Measurements from ENCODE around the gene SH3GL2.

The SH3GL2 gene

DNA sequence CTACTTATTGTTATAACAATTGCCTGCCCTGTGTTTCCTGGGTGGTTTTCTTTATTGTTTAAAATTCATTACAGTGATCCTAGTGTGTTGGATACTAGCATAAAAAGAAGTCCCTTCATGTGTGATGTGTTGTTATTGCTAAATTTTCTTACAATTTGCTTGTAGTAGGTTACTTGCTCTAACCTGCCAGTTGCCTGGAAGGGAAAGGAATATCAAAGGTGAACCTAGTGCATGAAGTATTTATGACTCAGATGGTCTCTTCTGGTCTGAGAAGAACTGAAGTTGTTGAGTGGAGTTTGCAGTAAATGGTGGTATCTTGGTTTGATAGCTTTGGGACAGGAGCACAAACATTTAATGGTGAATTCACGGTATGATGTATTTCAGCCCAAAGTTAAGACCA, 58.0 kb downstream of the SH3GL2 start:
- Histone ChIP-seq H3K4me3 (no peak overlapping the region), H3K9me3 (no peaks in the 10 kb centered on the region), H3K27me3 (no peaks in the 10 kb centered on the region), H3K27ac (no peak overlapping the region), H3K4me1 (no peaks in the 10 kb centered on the region), H3K36me3 (no peaks in the 10 kb centered on the region)
- DNase-seq = no peak
- intact Hi-C loops (cut with DNase I; ENCODE audit: low total_unique reads) = no loop called here
- TF ChIP-seq, protein P1, sequence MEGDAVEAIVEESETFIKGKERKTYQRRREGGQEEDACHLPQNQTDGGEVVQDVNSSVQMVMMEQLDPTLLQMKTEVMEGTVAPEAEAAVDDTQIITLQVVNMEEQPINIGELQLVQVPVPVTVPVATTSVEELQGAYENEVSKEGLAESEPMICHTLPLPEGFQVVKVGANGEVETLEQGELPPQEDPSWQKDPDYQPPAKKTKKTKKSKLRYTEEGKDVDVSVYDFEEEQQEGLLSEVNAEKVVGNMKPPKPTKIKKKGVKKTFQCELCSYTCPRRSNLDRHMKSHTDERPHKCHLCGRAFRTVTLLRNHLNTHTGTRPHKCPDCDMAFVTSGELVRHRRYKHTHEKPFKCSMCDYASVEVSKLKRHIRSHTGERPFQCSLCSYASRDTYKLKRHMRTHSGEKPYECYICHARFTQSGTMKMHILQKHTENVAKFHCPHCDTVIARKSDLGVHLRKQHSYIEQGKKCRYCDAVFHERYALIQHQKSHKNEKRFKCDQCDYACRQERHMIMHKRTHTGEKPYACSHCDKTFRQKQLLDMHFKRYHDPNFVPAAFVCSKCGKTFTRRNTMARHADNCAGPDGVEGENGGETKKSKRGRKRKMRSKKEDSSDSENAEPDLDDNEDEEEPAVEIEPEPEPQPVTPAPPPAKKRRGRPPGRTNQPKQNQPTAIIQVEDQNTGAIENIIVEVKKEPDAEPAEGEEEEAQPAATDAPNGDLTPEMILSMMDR (IDR thresholded peaks at IDR 0.05) = no peak

DNA sequence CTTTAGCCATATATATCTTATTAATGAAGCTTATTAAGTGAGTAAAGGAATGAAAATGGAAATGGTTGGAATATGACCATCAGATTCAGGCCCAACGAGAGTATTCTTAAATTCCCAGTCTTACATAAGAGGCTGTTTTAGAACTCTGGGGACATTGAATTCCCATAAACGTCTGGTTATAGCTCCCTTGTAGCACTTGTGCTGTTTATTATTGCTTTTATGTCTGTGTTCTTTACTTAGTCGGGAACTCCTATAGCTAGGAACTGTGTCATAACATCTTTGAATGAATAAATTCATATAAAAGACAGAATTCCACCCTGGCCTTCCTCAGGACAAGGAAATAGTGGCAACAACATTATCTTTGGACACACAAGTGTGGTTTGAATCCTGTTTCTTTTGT, 58.4 kb downstream of the SH3GL2 start:
- Histone ChIP-seq H3K36me3 (no peaks in the 10 kb centered on the region), H3K27me3 (no peaks in the 10 kb centered on the region), H3K4me3 (no peak overlapping the region), H3K9me3 (no peaks in the 10 kb centered on the region), H3K27ac (no peak overlapping the region), H3K4me1 (no peaks in the 10 kb centered on the region)
- intact Hi-C loops (cut with DNase I; ENCODE audit: low total_unique reads) = no loop called here
- no peak for DNase-seq
- TF ChIP-seq, protein P1 (IDR thresholded peaks at IDR 0.05) = no peak

DNA sequence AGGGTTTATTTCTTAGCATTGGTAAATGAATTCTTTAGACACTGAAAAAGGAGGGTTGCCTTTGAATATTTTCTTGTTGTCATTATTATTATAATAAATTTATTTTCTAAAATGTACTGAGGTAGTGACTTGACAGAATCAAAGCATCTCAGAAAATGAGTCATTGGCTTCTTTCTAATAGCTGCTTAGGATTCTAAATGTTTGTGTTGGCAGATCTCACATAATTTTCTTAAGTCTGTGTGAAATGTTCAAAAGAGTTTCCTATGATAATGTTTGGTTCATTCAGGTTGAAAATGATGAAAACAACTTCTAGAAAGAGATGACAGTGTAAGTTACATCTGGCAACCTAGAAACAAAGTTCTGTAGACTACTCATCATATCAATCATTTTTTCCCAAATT, 69.7 kb downstream of the SH3GL2 start:
- no peaks in the 10 kb centered on the region for H3K4me1 ChIP-seq
- no peak for DNase-seq
- no peaks in the 10 kb centered on the region for H3K9me3 ChIP-seq
- TF ChIP-seq, protein P1 (IDR thresholded peaks at IDR 0.05) = no peak
- no peaks in the 10 kb centered on the region for H3K27me3 ChIP-seq
- H3K27ac ChIP-seq = no peak overlapping the region
- intact Hi-C loops (cut with DNase I; ENCODE audit: low total_unique reads) = no loop called here
- no peaks in the 10 kb centered on the region for H3K36me3 ChIP-seq
- H3K4me3 ChIP-seq = no peak overlapping the region

DNA sequence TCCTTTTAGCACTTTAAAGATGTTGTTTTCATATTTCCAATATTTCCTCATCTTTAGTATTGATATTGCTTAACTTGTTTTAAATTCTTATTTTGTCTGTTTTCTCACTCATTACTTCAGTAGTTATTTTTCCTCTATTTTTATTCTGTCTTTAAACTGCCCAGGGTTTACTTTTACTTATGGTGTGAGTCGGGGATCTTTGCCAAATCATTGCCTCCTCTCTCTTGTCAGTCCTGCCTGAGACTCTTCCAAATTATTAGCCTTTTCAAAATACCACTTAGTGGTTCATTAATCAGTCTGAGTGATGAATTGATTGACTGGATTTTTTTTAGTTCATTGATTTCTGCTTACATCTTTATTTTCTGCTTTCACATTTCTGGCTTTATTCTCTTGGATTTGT, 72.9 kb downstream of the SH3GL2 start:
- intact Hi-C loops (cut with DNase I; ENCODE audit: low total_unique reads) = no loop called here
- no peak for DNase-seq
- Histone ChIP-seq H3K36me3 (no peaks in the 10 kb centered on the region), H3K4me3 (no peak overlapping the region), H3K4me1 (no peaks in the 10 kb centered on the region), H3K27ac (no peak overlapping the region), H3K27me3 (peaks cover 0 to 2% of the 10 kb centered on the region in 2 donors), H3K9me3 (no peaks in the 10 kb centered on the region)
- TF ChIP-seq, protein P1 (IDR thresholded peaks at IDR 0.05) = no peak

DNA sequence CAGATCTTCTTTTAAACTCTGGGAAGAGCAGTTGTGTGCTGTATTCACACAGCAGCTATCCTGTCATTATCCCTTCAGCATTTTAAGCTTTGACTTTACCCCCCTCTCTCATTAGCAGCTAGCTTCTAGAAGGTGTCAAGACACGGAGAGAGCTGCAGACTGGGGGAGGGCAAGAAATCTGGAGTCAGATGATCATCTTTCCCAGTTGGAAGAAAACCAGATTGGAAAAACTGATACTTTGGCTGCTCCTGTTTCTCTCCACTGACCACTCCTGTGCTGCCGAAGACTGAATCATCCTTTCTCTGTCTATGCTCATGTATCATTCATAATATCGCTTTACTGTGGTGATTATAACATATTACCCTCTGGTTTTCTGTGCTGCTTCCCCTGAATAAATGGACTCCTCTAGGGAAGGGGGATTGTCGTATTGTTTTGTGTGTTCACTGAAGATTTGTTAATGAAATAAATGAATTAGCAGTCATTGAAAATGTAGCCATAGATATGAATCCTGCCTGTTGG, 75.1 kb downstream of the SH3GL2 start:
- H3K27ac ChIP-seq = no peak overlapping the region
- no peak for DNase-seq
- peaks cover 0 to 2% of the 10 kb centered on the region in 2 donors for H3K27me3 ChIP-seq
- H3K4me1 ChIP-seq = no peaks in the 10 kb centered on the region
- H3K36me3 ChIP-seq = no peaks in the 10 kb centered on the region
- no peak overlapping the region for H3K4me3 ChIP-seq
- TF ChIP-seq, protein P1 (IDR thresholded peaks at IDR 0.05) = no peak
- intact Hi-C loops (cut with DNase I; ENCODE audit: low total_unique reads) = no loop called here
- H3K9me3 ChIP-seq = no peaks in the 10 kb centered on the region

DNA sequence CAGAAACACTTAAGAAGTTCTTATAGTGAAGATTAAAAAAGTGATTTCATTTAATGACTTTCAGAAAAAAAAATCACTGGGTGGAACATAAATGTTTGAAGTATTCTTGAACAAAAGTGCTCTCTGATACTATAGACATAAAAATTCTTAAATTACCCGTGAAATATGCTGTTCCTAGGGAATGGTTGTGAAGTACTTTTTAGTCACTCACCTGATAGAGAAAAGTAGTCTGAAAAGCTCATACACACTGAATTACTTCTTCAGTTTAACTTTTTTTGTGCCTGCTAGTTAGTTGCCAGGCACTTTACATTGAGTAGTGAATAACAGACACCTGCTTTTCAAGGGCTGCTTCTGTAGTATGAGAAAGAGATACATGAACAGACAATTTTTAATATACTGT, 78.0 kb downstream of the SH3GL2 start:
- Histone ChIP-seq H3K9me3 (no peaks in the 10 kb centered on the region), H3K27ac (no peak overlapping the region), H3K27me3 (peaks cover 0 to 2% of the 10 kb centered on the region in 2 donors), H3K4me1 (no peaks in the 10 kb centered on the region), H3K36me3 (no peaks in the 10 kb centered on the region), H3K4me3 (no peak overlapping the region)
- DNase-seq = no peak
- TF ChIP-seq, protein P1 (IDR thresholded peaks at IDR 0.05) = no peak
- intact Hi-C loops (cut with DNase I; ENCODE audit: low total_unique reads) = no loop called here
